C4-2B (cell line): ENCODE data around the gene TPPP.
"Not testable (repeated sequence)": the region's sequence is repeated elsewhere in the genome, so short reads cannot be mapped to it uniquely, and the experiment has no call there.

ENCODE experiments used
- H3K27ac ChIP-seq: fragments of 450-650 bp; 2 replicates; pipeline ENCODE4 v1.5.1; 2017
- CTCF ChIP-seq: fragments of 450-650 bp; conservative IDR thresholded peaks from 2 replicates; pipeline ENCODE4 v1.5.1; 2017; ENCODE audit warnings: mild to moderate bottlenecking
- ZFX ChIP-seq: fragments of 450-650 bp; IDR thresholded peaks from 2 replicates; pipeline ENCODE4 v1.6.1; 2017

TPPP gene

DNA sequence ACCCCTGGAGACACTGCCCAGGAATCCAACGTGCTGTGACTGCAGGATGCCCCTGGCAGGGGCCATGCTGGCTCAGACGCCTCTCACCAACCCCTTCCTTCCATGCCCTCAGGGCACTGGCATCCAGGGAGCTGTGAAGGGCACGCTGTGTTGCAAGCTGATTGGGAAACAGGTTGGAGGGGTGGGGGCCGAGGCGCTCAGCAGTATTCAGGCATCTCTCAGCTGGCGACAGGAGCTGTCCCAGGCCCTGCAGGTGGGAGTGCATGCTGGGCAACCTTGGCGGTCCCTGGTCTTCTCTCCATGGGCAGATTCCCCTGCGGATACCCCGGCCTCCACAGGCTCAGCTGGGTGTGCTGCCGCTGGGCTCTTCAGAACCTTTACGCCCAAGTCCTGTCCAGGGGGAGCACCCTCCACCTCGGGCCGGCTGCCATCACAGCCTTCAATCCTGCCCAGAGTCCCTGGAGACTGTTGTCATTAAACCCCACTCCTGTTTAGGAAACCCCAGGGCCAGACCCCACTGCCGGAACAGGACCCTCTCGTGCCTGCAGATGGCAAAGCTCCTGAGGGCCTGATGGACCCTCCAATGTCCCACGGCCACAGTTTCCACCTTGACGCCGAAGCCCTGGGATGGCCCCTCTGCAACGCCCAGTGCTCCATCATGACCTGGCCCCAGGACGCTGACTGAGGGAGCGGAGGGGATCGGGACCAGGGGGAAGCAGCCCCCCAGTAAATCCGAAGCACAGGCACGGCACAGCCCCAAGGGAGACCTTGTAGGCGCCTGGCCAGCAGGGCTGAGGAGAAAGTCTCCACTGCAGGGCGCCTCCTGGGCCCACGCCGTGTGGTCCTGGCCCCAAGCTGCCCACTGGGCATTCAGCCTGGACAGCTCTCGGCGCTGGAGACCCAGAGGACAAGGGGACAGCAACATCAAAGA is 9.3 kb downstream of the TPPP start:
- no peak overlapping the region for H3K27ac ChIP-seq

DNA sequence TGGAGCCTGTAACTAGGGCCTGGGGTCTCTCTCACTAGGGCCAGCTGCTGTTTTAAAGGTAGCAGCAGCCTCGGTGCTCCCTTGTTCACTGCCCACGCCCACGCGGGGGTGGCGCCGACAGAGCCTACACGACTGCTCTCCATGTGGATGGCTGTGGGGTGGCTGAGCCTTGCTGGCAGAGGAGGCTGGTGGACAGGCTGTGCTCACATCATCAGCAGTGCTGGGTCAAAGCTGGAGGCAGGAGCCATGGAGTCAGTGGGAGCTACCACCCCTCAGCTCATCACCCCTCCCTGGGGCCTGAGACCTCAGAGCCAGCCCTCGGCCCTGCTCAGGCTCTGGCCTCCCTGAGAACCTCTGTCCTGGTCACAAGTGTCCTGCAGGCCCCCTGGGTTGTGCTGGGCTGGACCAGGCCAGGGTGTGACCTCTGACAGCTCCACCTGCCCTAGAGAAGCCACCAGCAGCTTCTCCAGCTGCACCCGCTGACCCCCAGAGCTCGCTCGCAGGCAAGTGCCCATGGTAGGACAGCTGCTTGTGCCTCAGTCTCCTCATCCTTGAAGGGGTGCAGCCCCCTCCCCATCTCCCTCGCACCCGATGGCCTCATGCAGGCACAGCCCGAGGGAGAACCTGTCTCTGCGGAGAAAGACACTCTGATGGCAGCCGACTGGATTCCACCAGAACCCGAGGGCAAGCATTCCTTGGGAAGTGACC is 10.3 kb downstream of the TPPP start:
- not testable (repeated sequence) for H3K27ac ChIP-seq

More for the DNA sequence above, 9.3 kb downstream of the TPPP start:
- TF ChIP-seq ZFX (no peak), CTCF (no peak)

- H3K27ac ChIP-seq: not testable (repeated sequence)
Measured at GRCh38 chr5:682216-682615, 10.9 kb downstream of the TPPP start.

DNA sequence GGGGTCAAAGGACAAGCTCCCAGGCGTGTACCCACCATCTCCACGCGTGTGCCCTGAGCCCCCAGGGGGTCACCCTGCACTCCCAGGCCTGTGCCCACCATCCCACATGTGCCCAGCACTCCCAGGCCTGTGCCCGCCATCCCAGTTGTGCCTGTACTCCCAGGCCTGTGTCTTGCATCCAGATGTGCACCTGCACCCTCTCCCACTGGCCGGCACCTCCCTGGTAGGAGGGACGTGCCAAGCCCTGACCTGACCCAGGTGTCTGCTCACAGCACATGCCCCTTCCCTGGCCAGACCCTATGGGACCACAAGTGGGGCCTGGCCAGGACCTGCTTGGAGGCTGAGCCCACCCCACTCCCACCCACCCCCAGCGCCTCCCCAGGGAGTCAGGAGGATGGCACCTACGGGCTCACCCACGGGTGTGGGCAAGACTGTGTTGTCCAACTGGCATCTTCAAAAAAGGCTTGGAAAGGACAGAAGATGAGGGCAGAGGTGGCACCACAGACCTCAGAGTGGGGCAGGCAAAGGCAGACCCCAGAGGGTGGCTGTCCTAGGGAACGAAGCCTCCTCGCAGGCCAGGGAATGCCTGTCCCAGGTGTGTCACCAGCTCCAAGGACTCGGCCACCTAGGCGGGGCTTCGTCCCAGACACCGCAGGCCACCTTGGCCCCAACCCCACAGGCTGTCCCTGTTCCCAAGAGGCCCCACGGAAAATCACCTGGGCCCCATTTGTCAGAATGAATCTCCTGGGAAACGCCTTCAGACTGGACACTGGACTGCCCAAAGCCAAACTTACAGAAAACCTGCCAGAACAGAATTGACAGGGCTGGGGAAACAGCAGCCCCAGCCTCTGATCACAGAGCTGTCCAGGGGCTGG is 11.6 kb downstream of the TPPP start:
- H3K27ac ChIP-seq: not testable (repeated sequence)

- H3K27ac ChIP-seq: not testable (repeated sequence)
Measured at GRCh38 chr5:680836-681235, 12.3 kb downstream of the TPPP start.

DNA sequence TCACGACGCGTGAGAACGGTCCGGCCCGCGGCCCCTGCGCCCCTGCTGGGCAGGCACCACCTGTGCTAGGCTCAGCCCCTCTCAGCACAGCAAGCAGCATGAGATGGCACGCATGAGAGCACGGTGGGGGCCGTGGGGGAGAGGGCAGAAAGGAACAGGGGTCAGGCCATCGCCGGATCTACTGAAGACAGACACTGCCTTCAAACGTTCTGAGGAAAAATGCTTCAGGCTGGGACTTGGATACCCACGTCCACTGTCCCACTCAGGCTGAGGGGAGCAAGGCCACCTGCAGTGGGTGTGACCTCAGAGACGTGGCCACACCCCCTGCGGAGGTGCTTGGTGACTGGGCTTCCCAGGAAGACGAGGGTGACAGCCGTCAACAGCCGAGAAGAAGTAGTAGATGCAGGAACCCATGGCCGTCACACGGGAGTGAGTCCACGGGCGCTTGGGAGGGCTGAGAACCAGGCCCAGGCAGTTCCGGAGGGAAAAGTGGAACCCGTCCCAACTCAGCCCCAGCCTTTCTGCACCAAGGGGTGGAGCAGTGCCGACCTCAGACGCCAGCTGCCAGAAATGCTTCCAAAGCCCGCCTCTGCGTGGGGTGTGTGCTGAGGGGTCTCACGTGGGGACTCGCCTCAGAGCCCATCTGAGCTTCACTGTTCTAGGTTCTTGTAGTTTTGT is 12.9 kb downstream of the TPPP start:
- H3K27ac ChIP-seq: not testable (repeated sequence)

GRCh38 chr5:679166-679895 is 13.8 kb downstream of the TPPP start:
- not testable (repeated sequence) for H3K27ac ChIP-seq

DNA sequence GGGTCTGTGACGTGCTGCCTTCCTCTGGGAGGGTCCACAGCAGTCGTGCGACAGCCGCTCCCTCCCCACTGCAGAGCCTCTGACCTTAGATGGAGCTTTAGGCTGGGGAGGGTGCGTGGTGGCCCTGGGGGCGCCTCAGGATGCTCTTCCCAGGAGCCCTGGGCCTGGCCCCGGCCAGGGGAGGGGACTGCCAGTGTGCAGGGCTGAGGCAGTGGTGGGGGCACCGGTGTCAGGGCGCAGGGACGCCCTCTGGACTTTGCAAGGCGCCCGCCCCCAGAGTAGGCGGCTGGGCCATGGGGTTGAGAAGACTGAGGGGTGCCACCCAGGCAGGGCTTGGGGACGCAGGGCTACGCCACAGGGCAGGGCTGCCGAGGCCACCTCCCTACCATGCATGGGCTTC is 14.6 kb downstream of the TPPP start:
- H3K27ac ChIP-seq: not testable (repeated sequence)

GRCh38 chr5:677131-678101 is 15.7 kb downstream of the TPPP start:
- H3K27ac ChIP-seq: no peak overlapping the region
- TF ChIP-seq ZFX (no peak), CTCF (no peak)

GRCh38 chr5:676699-677076 is 16.5 kb downstream of the TPPP start:
- no peak overlapping the region for H3K27ac ChIP-seq
- TF ChIP-seq CTCF (no peak), ZFX (no peak)
